H1 (cell line): ENCODE results near the gene ANXA4. TPM values are rescaled to one million over a fixed set of nuclear protein-coding genes. Genes with fewer than 3 reads are reported as not detected.
"Not testable (repeated sequence)": the region's sequence is repeated elsewhere in the genome, so short reads cannot be mapped to it uniquely, and the experiment has no call there.

Source experiments
- CTCF ChIA-PET: fragments of 300-600 bp; sonication (Branson Sonifier 250); formaldehyde crosslinking; loops from one replicate; lab custom pipeline; 2021; ENCODE audit not compliant: partially characterized antibody; lab: Charles Lee
- POLR2A ChIA-PET: fragments of 300-600 bp; sonication (Branson Sonifier 250); formaldehyde crosslinking; loops from one replicate; lab custom pipeline; 2021; ENCODE audit warnings: inconsistent platforms; ENCODE audit not compliant: partially characterized antibody; lab: Charles Lee
- DNase-seq, 2 experiments: peaks; one replicate each; pipeline versions ENCODE4 v3.0.0 to v3.0.0-alpha.2; 2010 to 2022; ENCODE audit warnings: low spot score in 2 of 2, low read depth in 1 of 2, mixed read lengths in 1 of 2
- FAIRE-seq: peaks from 2 replicates; lab custom pipeline; 2011; peaks lifted over from hg19 to GRCh38; lab: Jason Lieb, UNC
- H2AFZ ChIP-seq: 2 replicates; pipeline ENCODE4 v1.8.1; 2012; ENCODE audit warnings: low read length, inconsistent platforms
- H2AK5ac ChIP-seq: 2 replicates; pipeline ENCODE4 v1.6.1; 2013; ENCODE audit warnings: low read depth, low read length
- H2BK120ac ChIP-seq: replicated peaks from 2 replicates; pipeline ENCODE3; 2013; ENCODE audit warnings: low read depth, low read length, inconsistent platforms
- H2BK12ac ChIP-seq: 2 replicates; pipeline ENCODE4 v1.6.1; 2013; ENCODE audit warnings: low read depth, low read length
- H2BK15ac ChIP-seq: 2 replicates; pipeline ENCODE4 v1.6.1; 2013; ENCODE audit warnings: low read length
- H2BK20ac ChIP-seq: 2 replicates; pipeline ENCODE4 v1.6.1; 2013; ENCODE audit warnings: low read length
- H2BK5ac ChIP-seq: 2 replicates; pipeline ENCODE4 v1.6.1; 2013; ENCODE audit warnings: low read depth, low read length
- H3K14ac ChIP-seq: 2 replicates; pipeline ENCODE4 v1.6.1; 2013; ENCODE audit warnings: inconsistent platforms; ENCODE audit not compliant: insufficient read length
- H3K18ac ChIP-seq: 2 replicates; pipeline ENCODE4 v1.6.1; 2013; ENCODE audit warnings: low read length; ENCODE audit errors: extremely low read depth
- H3K23ac ChIP-seq: 2 replicates; pipeline ENCODE4 v1.6.1; 2013; ENCODE audit warnings: inconsistent platforms; ENCODE audit not compliant: insufficient read length
- H3K23me2 ChIP-seq: 2 replicates; pipeline ENCODE4 v1.6.1; 2013; ENCODE audit warnings: low read depth, low read length
- H3K27ac ChIP-seq: 2 replicates; pipeline ENCODE4 v1.6.1; 2011; ENCODE audit warnings: low read depth, low read length, inconsistent platforms
- H3K27me3 ChIP-seq, 4 experiments: replicated peaks in 1 of 4; 1 replicate in 1 of 4; 2 replicates in 3 of 4; pipeline versions ENCODE4 v1.6.1 to v1.8.1; 2011 to 2013; ENCODE audit warnings: low read length in 3 of 4, mild to moderate bottlenecking in 3 of 4, inconsistent platforms in 2 of 4, mixed read lengths in 2 of 4, moderate library complexity in 1 of 4; ENCODE audit not compliant: control insufficient read depth in 3 of 4, insufficient read depth in 3 of 4; ENCODE audit errors: extremely low read depth in 1 of 4
- H3K36me3 ChIP-seq, 4 experiments: 2 replicates each; pipeline versions ENCODE4 v1.6.1 to v1.8.1; 2011 to 2013; ENCODE audit warnings: mild to moderate bottlenecking in 4 of 4, low read length in 3 of 4, moderate library complexity in 2 of 4, control low read depth in 1 of 4, inconsistent platforms in 1 of 4; ENCODE audit not compliant: insufficient read depth in 4 of 4, control insufficient read depth in 2 of 4
- H3K4ac ChIP-seq: replicated peaks from 2 replicates; pipeline ENCODE3; 2013; ENCODE audit warnings: low read length, low read depth, mixed read lengths, inconsistent platforms; ENCODE audit not compliant: insufficient read length
- H3K4me1 ChIP-seq, 4 experiments: replicated peaks in 1 of 4; 1 replicate in 1 of 4; 2 replicates in 3 of 4; pipeline versions ENCODE4 v1.6.1 to v1.8.1; 2011 to 2013; ENCODE audit warnings: low read length in 3 of 4, inconsistent platforms in 2 of 4, mixed read lengths in 1 of 4; ENCODE audit not compliant: insufficient read depth in 4 of 4, control insufficient read depth in 3 of 4
- H3K4me2 ChIP-seq, 2 experiments: 2 replicates each; pipeline versions ENCODE4 v1.6.1 to v1.8.1; 2011 to 2013; ENCODE audit warnings: low read depth in 2 of 2, low read length in 2 of 2, control low read depth in 1 of 2, inconsistent platforms in 1 of 2, mild to moderate bottlenecking in 1 of 2; ENCODE audit not compliant: insufficient read depth in 1 of 2
- H3K4me3 ChIP-seq, 4 experiments: fragments of 200-600, 300-600 bp in 1 of 4; sonication (generic), shearing (Covaris generic), sonication (Bioruptor Twin) in 1 of 4; 2 replicates each; pipeline versions ENCODE4 v1.5.1 to v1.8.1; 2011 to 2016; ENCODE audit warnings: low read length in 4 of 4, low read depth in 3 of 4, control low read depth in 2 of 4, inconsistent platforms in 2 of 4, mild to moderate bottlenecking in 2 of 4, mixed read lengths in 1 of 4, moderate library complexity in 1 of 4; ENCODE audit not compliant: insufficient read depth in 2 of 4; ENCODE audit errors: extremely low read depth in 1 of 4
- H3K56ac ChIP-seq: replicated peaks from 2 replicates; pipeline ENCODE3; 2013; ENCODE audit warnings: low read depth, mild to moderate bottlenecking, mixed read lengths, low read length, inconsistent platforms; ENCODE audit not compliant: insufficient read length
- H3K79me1 ChIP-seq: 2 replicates; pipeline ENCODE4 v1.6.1; 2013; ENCODE audit warnings: low read depth, low read length, control low read depth
- H3K79me2 ChIP-seq, 2 experiments: 2 replicates each; pipeline versions ENCODE4 v1.6.1 to v1.8.1; 2012 to 2013; ENCODE audit warnings: low read length in 2 of 2, mild to moderate bottlenecking in 2 of 2, inconsistent platforms in 1 of 2; ENCODE audit not compliant: insufficient read depth in 2 of 2, control insufficient read depth in 1 of 2
- H3K9ac ChIP-seq, 4 experiments: replicated peaks in 1 of 4; 1 replicate in 1 of 4; 2 replicates in 3 of 4; pipeline versions ENCODE4 v1.6.1 to v1.8.1; 2011 to 2013; ENCODE audit warnings: low read depth in 3 of 4, low read length in 3 of 4, control low read depth in 2 of 4, mild to moderate bottlenecking in 2 of 4, moderate library complexity in 2 of 4, inconsistent platforms in 1 of 4; ENCODE audit errors: extremely low read depth in 1 of 4
- H3K9me3 ChIP-seq, 2 experiments: 2 replicates each; pipeline versions ENCODE4 v1.6.1 to v1.8.1; 2012 to 2013; ENCODE audit warnings: mild to moderate bottlenecking in 2 of 2, moderate library complexity in 2 of 2, control low read depth in 1 of 2, inconsistent platforms in 1 of 2, low read depth in 1 of 2, low read length in 1 of 2, mixed read lengths in 1 of 2; ENCODE audit not compliant: insufficient read depth in 2 of 2
- H4K20me1 ChIP-seq, 2 experiments: replicated peaks in 1 of 2; 2 replicates each; pipeline versions ENCODE3 to v1.8.1; 2011 to 2013; ENCODE audit warnings: inconsistent platforms in 2 of 2, low read length in 2 of 2, mild to moderate bottlenecking in 1 of 2; ENCODE audit not compliant: insufficient read depth in 2 of 2, control insufficient read depth in 1 of 2
- H4K5ac ChIP-seq: 2 replicates; pipeline ENCODE4 v1.6.1; 2013; ENCODE audit warnings: low read length, low read depth, mixed read lengths, inconsistent platforms; ENCODE audit not compliant: insufficient read length
- H4K8ac ChIP-seq: 2 replicates; pipeline ENCODE4 v1.8.0; 2013; ENCODE audit warnings: mild to moderate bottlenecking, moderate library complexity, low read length, inconsistent platforms; ENCODE audit not compliant: insufficient read depth; ENCODE audit errors: extremely low read depth
- H4K91ac ChIP-seq: replicated peaks from 2 replicates; pipeline ENCODE3; 2013; ENCODE audit warnings: low read length, mixed read lengths, inconsistent platforms; ENCODE audit not compliant: insufficient read length
- SAP30 ChIP-seq: fragments of 300-600 bp; sonication (generic); IDR thresholded peaks from 2 replicates; pipeline ENCODE4 v1.7.1; 2012; ENCODE audit warnings: low read length, moderate library complexity, mild to moderate bottlenecking, inconsistent platforms; ENCODE audit not compliant: insufficient read depth, insufficient replicate concordance
- TEAD4 ChIP-seq: IDR thresholded peaks from 2 replicates; pipeline ENCODE4 v1.6.1; 2012; ENCODE audit warnings: low read depth, low read length, inconsistent platforms, mixed read lengths
- WGBS, 2 experiments: shearing (Covaris generic) in 1 of 2; methylation state at CpG; one replicate each; pipeline versions ENCODE4 v1.1.6 to v1.1.7; 2013 to 2015; ENCODE audit warnings: low lambda C conversion rate in 2 of 2, mixed read lengths in 2 of 2, inconsistent platforms in 1 of 2, low coverage in 1 of 2, missing lambda C conversion rate in 1 of 2; ENCODE audit not compliant: insufficient replicate concordance in 2 of 2, insufficient coverage in 1 of 2, insufficient read length in 1 of 2; ENCODE audit errors: extremely low coverage in 1 of 2, missing lambda C conversion rate in 1 of 2; 5-methylcytosine and 5-hydroxymethylcytosine counted together
- polyA plus RNA-seq, 7 experiments: library from polyadenylated mRNA; depleted of rRNA in 3 of 7; stranded (reverse) in 5 of 7; unstranded in 2 of 7; fragments of >200 nt in 5 of 7; fragments of 200-250 nt in 2 of 7; gene quantifications; 1 replicate in 5 of 7; 2 replicates in 1 of 7; 4 replicates in 1 of 7; pipeline versions ENCODE4 v1.2.1 to v1.2.3, GENCODE V29; 2011 to 2013; ENCODE audit warnings: missing spikeins in 2 of 7, mixed read lengths in 2 of 7
- total RNA-seq: library from RNA; stranded (reverse); fragmentation: NEBNext Ultra II Directional; extraction: Animal tissue kit (Norgen Biotek cat#: 25700); gene quantifications from 2 replicates; pipeline ENCODE4 v1.2.1, GENCODE V29; 2021

The ANXA4 gene
- total and polyA plus RNA-seq, 2 of the 8 experiments (the other 6 are each of a cell fraction or from before 2014, with no cell fraction given) = 9.4 to 17.6 TPM

- TF ChIP-seq SAP30 (no peak), TEAD4 (no peak)
These were observed 6.2 kb upstream of the ANXA4 start (continued) for GRCh38 chr2:69735686-69736085.

- H3K27me3 ChIP-seq = peaks cover 0 to 15% (median 11%) of the 10 kb centered on the region in 4 experiments; a peak in 6 of 7 replicates
- H2BK12ac ChIP-seq, H3K4me3 ChIP-seq, H3K36me3 ChIP-seq, H2BK15ac ChIP-seq, H2AK5ac ChIP-seq, H2AFZ ChIP-seq, FAIRE-seq, H3K79me2 ChIP-seq, H3K56ac ChIP-seq, H4K20me1 ChIP-seq, H4K8ac ChIP-seq, POLR2A ChIA-PET, H3K9ac ChIP-seq, DNase-seq, H3K18ac ChIP-seq, H2BK5ac ChIP-seq, H2BK20ac ChIP-seq, H3K27ac ChIP-seq, H3K4me1 ChIP-seq, H3K79me1 ChIP-seq, H3K14ac ChIP-seq, H3K9me3 ChIP-seq, H2BK120ac ChIP-seq, H4K91ac ChIP-seq, H4K5ac ChIP-seq, H3K4ac ChIP-seq, H3K4me2 ChIP-seq, H3K23ac ChIP-seq: not testable (repeated sequence)
- CTCF ChIA-PET = interaction anchor here (1.2 kb wide), 1 partner anchor 79 kb away, joined by 4 read pairs; no protein-coding TSS in a partner anchor
- 83% methylated on average over 3 of the region's 3 CpGs; no CpG with 5 or more reads in 1 of the 2 experiments for WGBS, 2 experiments
- peaks cover 12% of the 10 kb centered on the region; the same call in 1 of the 2 replicates for H3K23me2 ChIP-seq
These were observed 3.8 kb upstream of the ANXA4 start for GRCh38 chr2:69738149-69738548.
